ENCODE data around the gene TMEM100.

Gene TMEM100

GRCh38 chr17:55710829-55711496 lies 11.7 kb downstream of the TMEM100 start:
- DNase-seq = no peak

- peak; percentile 31 for DNase-seq
Measured at GRCh38 chr17:55710410-55710809, 12.3 kb downstream of the TMEM100 start.

- no peak for DNase-seq
Measured at GRCh38 chr17:55709984-55710383, 12.7 kb downstream of the TMEM100 start.

GRCh38 chr17:55709440-55709839 lies 13.2 kb downstream of the TMEM100 start:
- no peak for DNase-seq

GRCh38 chr17:55708175-55708974 lies 14.3 kb downstream of the TMEM100 start:
- DNase-seq = no peak

- no peak for DNase-seq
Measured at GRCh38 chr17:55706808-55707773, 15.6 kb downstream of the TMEM100 start.

- DNase-seq = no peak
Measured at GRCh38 chr17:55705847-55706246, 16.8 kb downstream of the TMEM100 start.

- no peak for DNase-seq
Measured at GRCh38 chr17:55704401-55704800, 18.3 kb downstream of the TMEM100 start.

GRCh38 chr17:55702150-55702549 lies 20.5 kb downstream of the TMEM100 start:
- no peak for DNase-seq

- no peak for DNase-seq
Measured at GRCh38 chr17:55699181-55699860, 23.3 kb downstream of the TMEM100 start.

- no peak for DNase-seq
Measured at GRCh38 chr17:55694286-55694910, 28.3 kb downstream of the TMEM100 start.

- DNase-seq = no peak
Measured at GRCh38 chr17:55693254-55694216, 29.1 kb downstream of the TMEM100 start.

GRCh38 chr17:55692276-55692675 lies 30.4 kb downstream of the TMEM100 start:
- no peak for DNase-seq

- no peak for DNase-seq
Measured at GRCh38 chr17:55691666-55692065, 31.0 kb downstream of the TMEM100 start.

GRCh38 chr17:55690105-55690508 lies 32.6 kb downstream of the TMEM100 start:
- no peak for DNase-seq

GRCh38 chr17:55689672-55690071 lies 33.0 kb downstream of the TMEM100 start:
- DNase-seq = no peak

- DNase-seq = no peak
Measured at GRCh38 chr17:55688057-55688456, 34.6 kb downstream of the TMEM100 start.

GRCh38 chr17:55687037-55687436 lies 35.6 kb downstream of the TMEM100 start:
- DNase-seq = no peak

- no peak for DNase-seq
Measured at GRCh38 chr17:55683550-55684315, 38.9 kb downstream of the TMEM100 start.

GRCh38 chr17:55681342-55681700 lies 41.3 kb downstream of the TMEM100 start:
- no peak for DNase-seq
